ENCODE data around the gene TSPAN10.

Gene TSPAN10

GRCh38 chr17:81688616-81689015 lies 51.6 kb downstream of the TSPAN10 start:
- no peak for DNase-seq (ENCODE audit: low read depth)

DNA sequence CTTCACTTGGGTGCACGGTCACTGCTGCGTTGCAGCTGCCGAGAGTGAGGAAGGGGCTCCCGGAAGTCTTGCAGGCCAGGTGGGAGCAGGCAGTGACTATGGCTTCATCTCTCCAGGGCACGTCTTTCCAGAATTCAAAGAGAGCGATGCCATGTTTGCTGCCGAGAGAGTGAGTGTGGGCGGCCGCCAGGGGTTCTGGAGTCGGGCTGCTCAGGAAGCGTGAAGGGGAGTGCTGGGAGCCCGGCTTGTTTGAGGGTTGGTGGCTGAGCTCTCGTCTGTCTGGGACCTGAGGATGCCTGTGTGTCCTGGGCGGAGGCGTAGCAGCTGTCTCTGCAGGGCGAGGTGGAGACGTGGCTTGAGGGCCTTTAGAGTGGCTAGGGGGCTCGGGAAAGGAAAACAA lies 53.1 kb downstream of the TSPAN10 start:
- no peak for DNase-seq (ENCODE audit: low read depth)

DNA sequence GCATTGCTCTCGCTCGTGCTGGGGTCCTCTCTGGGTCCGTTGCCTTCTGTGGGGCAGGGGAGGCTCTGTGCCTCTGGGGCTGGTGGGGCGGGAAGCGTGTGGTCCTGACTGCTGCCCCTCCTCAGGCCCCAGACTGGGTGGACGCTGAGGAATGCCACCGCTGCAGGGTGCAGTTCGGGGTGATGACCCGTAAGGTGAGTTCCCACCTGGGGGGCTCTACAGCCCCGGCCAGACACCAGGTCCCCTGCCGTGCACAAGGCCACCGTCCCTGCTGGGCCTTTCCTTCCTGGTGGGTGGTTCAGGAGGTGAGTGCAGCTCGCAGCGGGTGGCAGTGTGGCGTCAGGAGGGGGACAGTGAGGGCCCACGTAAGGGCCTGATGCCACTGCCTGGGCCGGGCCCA lies 53.6 kb downstream of the TSPAN10 start:
- DNase-seq (ENCODE audit: low read depth), result no peak

DNA sequence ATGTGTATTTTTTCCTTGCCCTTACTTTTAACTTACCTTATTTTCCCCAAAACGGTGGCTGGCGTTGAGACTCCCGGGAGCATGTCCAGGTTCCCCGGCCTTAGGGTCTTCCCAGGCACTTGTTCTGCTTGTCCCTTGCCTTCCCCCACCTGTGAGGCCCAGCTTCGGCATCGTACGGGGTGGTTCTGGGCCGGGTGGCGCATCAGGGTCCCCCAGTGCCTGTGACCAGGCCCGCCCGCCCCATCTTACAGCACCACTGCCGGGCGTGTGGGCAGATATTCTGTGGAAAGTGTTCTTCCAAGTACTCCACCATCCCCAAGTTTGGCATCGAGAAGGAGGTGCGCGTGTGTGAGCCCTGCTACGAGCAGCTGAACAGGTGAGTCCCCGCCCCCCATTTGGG lies 54.2 kb downstream of the TSPAN10 start:
- DNase-seq (ENCODE audit: low read depth), result no peak

DNA sequence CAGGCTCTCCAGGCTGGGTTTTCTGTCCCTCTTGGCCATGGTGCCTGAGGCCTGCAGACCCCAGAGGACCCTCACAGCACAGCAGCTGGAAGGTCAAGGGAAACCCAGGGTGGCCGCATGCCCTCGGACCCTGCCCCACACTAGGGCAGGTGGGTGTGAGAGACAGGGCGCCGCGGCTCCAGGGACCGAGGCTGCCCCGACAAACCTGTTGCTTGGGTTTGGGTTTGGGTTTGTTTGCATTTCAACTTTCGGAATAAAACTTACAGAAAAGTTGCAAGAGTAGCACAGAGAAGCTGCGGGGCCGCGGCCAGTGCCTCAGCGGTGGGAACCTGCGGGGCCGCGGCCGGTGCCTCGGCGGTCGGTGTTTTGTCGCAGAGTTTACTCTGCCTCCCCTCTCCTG lies 54.6 kb downstream of the TSPAN10 start:
- DNase-seq (ENCODE audit: low read depth), result no peak

DNA sequence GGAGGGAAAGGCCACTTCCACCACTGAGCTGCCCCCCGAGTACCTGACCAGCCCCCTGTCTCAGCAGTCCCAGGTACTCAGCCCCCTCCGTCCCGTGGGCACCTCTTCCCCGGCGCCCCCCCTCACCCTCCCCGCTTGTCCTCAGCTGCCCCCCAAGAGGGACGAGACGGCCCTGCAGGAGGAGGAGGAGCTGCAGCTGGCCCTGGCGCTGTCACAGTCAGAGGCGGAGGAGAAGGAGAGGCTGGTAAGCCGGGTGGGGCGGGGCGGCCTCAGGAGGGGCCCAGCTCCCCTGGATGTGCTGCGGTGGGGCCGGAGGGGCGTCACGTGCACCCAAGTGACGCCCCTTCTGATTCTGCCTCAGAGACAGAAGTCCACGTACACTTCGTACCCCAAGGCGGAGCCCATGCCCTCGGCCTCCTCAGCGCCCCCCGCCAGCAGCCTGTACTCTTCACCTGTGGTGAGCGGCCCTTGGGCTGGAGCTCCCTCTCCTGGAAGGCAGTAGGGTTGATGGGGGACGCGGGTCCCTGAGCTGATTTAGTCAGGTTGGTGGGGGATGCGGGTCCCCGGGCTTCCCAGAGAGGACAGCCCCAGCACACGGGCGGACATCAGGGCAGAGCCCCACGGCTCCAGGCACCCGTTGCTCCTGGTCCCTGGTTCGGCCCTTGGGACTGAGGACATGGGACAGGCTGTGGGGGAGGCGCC lies 56.7 kb downstream of the TSPAN10 start:
- no peak for DNase-seq (ENCODE audit: low read depth)

- DNase-seq (ENCODE audit: low read depth), result no peak
Measured at GRCh38 chr17:81694810-81695209, 57.8 kb downstream of the TSPAN10 start.

- DNase-seq (ENCODE audit: low read depth), result no peak
Measured at GRCh38 chr17:81695211-81695610, 58.2 kb downstream of the TSPAN10 start.

- DNase-seq (ENCODE audit: low read depth), result no peak
Measured at GRCh38 chr17:81695801-81696200, 58.8 kb downstream of the TSPAN10 start.

GRCh38 chr17:81696218-81696941 lies 59.4 kb downstream of the TSPAN10 start:
- no peak for DNase-seq (ENCODE audit: low read depth)

- no peak for DNase-seq (ENCODE audit: low read depth)
Measured at GRCh38 chr17:81697261-81698044, 60.5 kb downstream of the TSPAN10 start.
